NT2/D1 (cell line): ENCODE results near the gene SHD.
"Not testable (repeated sequence)": the region's sequence is repeated elsewhere in the genome, so short reads cannot be mapped to it uniquely, and the experiment has no call there.

Experiments used
- DNase-seq: peaks from one replicate; pipeline ENCODE4 v3.0.0-alpha.2; 2011; ENCODE audit warnings: low read depth, low spot score
- H3K27me3 ChIP-seq: 2 replicates; pipeline ENCODE4 v1.6.0; 2011; ENCODE audit warnings: mild to moderate bottlenecking; ENCODE audit not compliant: insufficient read length, insufficient read depth
- H3K36me3 ChIP-seq: 2 replicates; pipeline ENCODE4 v1.6.1; 2011; ENCODE audit warnings: mild to moderate bottlenecking, low read length, mixed read lengths; ENCODE audit not compliant: insufficient read depth, insufficient read length
- H3K4me1 ChIP-seq: 2 replicates; pipeline ENCODE4 v1.5.1; 2011; ENCODE audit not compliant: insufficient read depth, insufficient read length
- H3K4me3 ChIP-seq: 2 replicates; pipeline ENCODE4 v1.5.1; 2011; ENCODE audit warnings: low read depth; ENCODE audit not compliant: insufficient read length
- H3K9ac ChIP-seq: 2 replicates; pipeline ENCODE4 v1.6.0; 2011; ENCODE audit warnings: low read depth; ENCODE audit not compliant: insufficient read length
- H3K9me3 ChIP-seq: 2 replicates; pipeline ENCODE4 v1.5.1; 2011; ENCODE audit warnings: mild to moderate bottlenecking, low read length; ENCODE audit not compliant: insufficient read depth
- SUZ12 ChIP-seq: IDR thresholded peaks from 2 replicates; pipeline ENCODE4 v1.6.1; 2011; ENCODE audit not compliant: insufficient read length, insufficient read depth; ENCODE audit errors: extremely low read depth
- YY1 ChIP-seq: IDR thresholded peaks from 2 replicates; pipeline ENCODE4 v1.6.1; 2011; ENCODE audit not compliant: insufficient read length, insufficient read depth
- ZNF274 ChIP-seq: IDR thresholded peaks from 2 replicates; pipeline ENCODE4 v1.6.1; 2011; ENCODE audit warnings: mild to moderate bottlenecking, low read depth, low read length

The SHD gene

GRCh38 chr19:4279530-4280422 lies 710 bp downstream of the SHD start:
- H3K4me3 ChIP-seq, result peak overlapping the region; percentile 56
- peak overlapping the region; percentile 67 for H3K9ac ChIP-seq
- no peaks in the 10 kb centered on the region for H3K36me3 ChIP-seq
- peaks cover 42% of the 10 kb centered on the region for H3K27me3 ChIP-seq
- no peak for TF ChIP-seq ZNF274
- TF ChIP-seq SUZ12, result peak; percentile 59
- DNase-seq, result no peak
- no peaks in the 10 kb centered on the region for H3K9me3 ChIP-seq
- peaks cover 9% of the 10 kb centered on the region for H3K4me1 ChIP-seq

GRCh38 chr19:4284176-4284958 lies 5.3 kb downstream of the SHD start:
- Histone ChIP-seq H3K27me3 (peaks cover 30% of the 10 kb centered on the region), H3K4me1 (no peaks in the 10 kb centered on the region), H3K9ac (no peak overlapping the region), H3K4me3 (no peak overlapping the region), H3K9me3 (no peaks in the 10 kb centered on the region), H3K36me3 (no peaks in the 10 kb centered on the region)
- DNase-seq, result no peak
- TF ChIP-seq SUZ12, result no peak
- TF ChIP-seq YY1, result no peak
- no peak for TF ChIP-seq ZNF274

DNA sequence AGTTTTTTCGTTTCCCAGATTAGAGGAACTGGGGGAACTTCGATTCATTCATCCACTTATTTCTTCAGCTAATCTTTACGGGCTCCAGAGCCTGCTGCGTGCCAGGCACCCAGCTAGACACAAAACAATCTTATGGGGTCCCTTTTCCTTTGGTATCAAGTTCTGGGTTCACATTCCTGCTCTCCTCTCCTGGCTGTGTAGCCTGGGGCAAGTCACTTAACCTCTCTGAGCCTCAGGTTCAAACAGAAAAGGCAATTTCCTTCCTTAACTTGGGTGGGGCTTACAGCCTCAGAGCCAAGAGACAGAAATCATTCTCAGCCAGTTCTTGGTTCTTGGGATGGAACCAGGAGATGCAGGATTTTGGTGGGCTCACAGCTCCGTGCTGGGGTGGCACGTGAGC lies 5.9 kb downstream of the SHD start:
- DNase-seq, result no peak
- Histone ChIP-seq H3K27me3 (peaks cover 24% of the 10 kb centered on the region), H3K9me3 (no peaks in the 10 kb centered on the region), H3K36me3 (no peaks in the 10 kb centered on the region), H3K4me3 (no peak overlapping the region), H3K4me1 (no peaks in the 10 kb centered on the region), H3K9ac (no peak overlapping the region)
- TF ChIP-seq YY1 (no peak), SUZ12 (no peak), ZNF274 (no peak)

DNA sequence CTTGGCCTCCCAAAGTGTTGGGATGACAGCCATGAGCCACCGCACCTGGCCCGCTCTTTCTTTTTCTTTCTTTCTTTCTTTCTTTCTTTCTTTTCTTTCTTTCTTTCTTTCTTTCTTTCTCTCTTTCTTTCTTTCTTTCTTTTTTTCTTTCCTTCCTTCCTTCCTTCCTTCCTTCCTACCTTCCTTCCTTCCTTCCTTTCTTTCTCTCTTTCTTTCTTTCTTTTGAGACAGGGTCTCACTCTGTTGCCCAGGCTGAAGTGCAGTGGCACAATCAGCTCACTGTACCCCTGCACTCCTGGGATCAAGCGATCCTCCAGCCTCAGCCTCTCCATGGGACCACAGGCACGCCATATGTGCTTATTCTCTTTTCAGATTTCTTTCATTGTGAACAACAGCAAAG lies 7.1 kb downstream of the SHD start:
- not testable (repeated sequence) for H3K4me1 ChIP-seq, H3K9me3 ChIP-seq, H3K4me3 ChIP-seq, H3K9ac ChIP-seq, H3K36me3 ChIP-seq, DNase-seq
- H3K27me3 ChIP-seq, result peaks cover 12% of the 10 kb centered on the region

GRCh38 chr19:4288091-4288777 lies 9.2 kb downstream of the SHD start:
- H3K4me1 ChIP-seq, result peaks cover 5% of the 10 kb centered on the region
- TF ChIP-seq ZNF274 (no peak), YY1 (no peak), SUZ12 (no peak)
- no peaks in the 10 kb centered on the region for H3K9me3 ChIP-seq
- no peak for DNase-seq
- no peaks in the 10 kb centered on the region for H3K36me3 ChIP-seq
- H3K4me3 ChIP-seq, result no peak overlapping the region
- H3K9ac ChIP-seq, result no peak overlapping the region
- no peaks in the 10 kb centered on the region for H3K27me3 ChIP-seq

GRCh38 chr19:4291184-4291732 lies 12.2 kb downstream of the SHD start:
- Histone ChIP-seq H3K9me3 (no peaks in the 10 kb centered on the region), H3K36me3 (no peaks in the 10 kb centered on the region), H3K27me3 (no peaks in the 10 kb centered on the region), H3K4me1 (peaks cover 10% of the 10 kb centered on the region), H3K9ac (no peak overlapping the region), H3K4me3 (no peak overlapping the region)
- no peak for TF ChIP-seq SUZ12
- no peak for TF ChIP-seq ZNF274
- TF ChIP-seq YY1, result no peak
- DNase-seq, result no peak

GRCh38 chr19:4292515-4292914 lies 13.4 kb downstream of the SHD start:
- Histone ChIP-seq H3K9me3 (no peaks in the 10 kb centered on the region), H3K9ac (no peak overlapping the region), H3K4me1 (peaks cover 15% of the 10 kb centered on the region), H3K27me3 (no peaks in the 10 kb centered on the region), H3K36me3 (no peaks in the 10 kb centered on the region), H3K4me3 (no peak overlapping the region)
- DNase-seq, result no peak
- TF ChIP-seq ZNF274, result no peak
- TF ChIP-seq SUZ12, result no peak
- TF ChIP-seq YY1, result no peak
